ENCODE results near the gene VSIG8.

Gene VSIG8

DNA sequence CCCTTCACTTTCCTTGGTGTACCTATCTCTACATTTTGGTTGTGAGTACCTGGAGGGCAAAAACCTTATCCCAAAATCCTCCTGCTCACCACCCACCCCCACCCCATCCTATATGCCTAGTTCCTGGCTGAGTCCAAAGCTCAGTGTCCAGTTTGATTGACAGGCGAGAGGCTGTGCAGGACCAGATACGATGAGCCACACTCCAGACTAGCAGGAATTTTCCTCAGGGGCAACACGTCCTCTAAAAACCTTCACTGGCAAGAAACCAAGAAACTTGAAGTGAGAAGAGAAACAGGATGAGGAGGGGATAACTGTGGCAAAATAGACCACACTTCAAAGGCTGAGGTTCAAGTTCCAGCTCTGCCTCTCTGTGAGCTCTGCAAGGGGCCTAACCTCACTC is 36.9 kb downstream of the VSIG8 start:
- no peak overlapping the region for H3K4me3 ChIP-seq (ENCODE audit: low read depth, low read length)
- H3K9ac ChIP-seq (ENCODE audit: low read depth, low read length): no peak overlapping the region
- H3K27me3 ChIP-seq (ENCODE audit: control insufficient read depth, insufficient read depth, low read length): peaks cover 7% of the 10 kb centered on the region
- no peaks in the 10 kb centered on the region for H3K9me3 ChIP-seq (ENCODE audit: control insufficient read depth, insufficient read depth, low read length)
- H3K4me1 ChIP-seq (ENCODE audit: control insufficient read depth, insufficient read depth, low read length): no peaks in the 10 kb centered on the region
- no peaks in the 10 kb centered on the region for H3K36me3 ChIP-seq (ENCODE audit: control insufficient read depth, insufficient read depth, low read length)

- H3K9me3 ChIP-seq (ENCODE audit: control insufficient read depth, insufficient read depth, low read length): no peaks in the 10 kb centered on the region
- no peaks in the 10 kb centered on the region for H3K36me3 ChIP-seq (ENCODE audit: control insufficient read depth, insufficient read depth, low read length)
- H3K27me3 ChIP-seq (ENCODE audit: control insufficient read depth, insufficient read depth, low read length): peaks cover 7% of the 10 kb centered on the region
- H3K4me3 ChIP-seq (ENCODE audit: low read depth, low read length): no peak overlapping the region
- H3K9ac ChIP-seq (ENCODE audit: low read depth, low read length): no peak overlapping the region
- H3K4me1 ChIP-seq (ENCODE audit: control insufficient read depth, insufficient read depth, low read length): no peaks in the 10 kb centered on the region
Observed at GRCh38 chr1:159823406-159823805, 39.1 kb downstream of the VSIG8 start.

DNA sequence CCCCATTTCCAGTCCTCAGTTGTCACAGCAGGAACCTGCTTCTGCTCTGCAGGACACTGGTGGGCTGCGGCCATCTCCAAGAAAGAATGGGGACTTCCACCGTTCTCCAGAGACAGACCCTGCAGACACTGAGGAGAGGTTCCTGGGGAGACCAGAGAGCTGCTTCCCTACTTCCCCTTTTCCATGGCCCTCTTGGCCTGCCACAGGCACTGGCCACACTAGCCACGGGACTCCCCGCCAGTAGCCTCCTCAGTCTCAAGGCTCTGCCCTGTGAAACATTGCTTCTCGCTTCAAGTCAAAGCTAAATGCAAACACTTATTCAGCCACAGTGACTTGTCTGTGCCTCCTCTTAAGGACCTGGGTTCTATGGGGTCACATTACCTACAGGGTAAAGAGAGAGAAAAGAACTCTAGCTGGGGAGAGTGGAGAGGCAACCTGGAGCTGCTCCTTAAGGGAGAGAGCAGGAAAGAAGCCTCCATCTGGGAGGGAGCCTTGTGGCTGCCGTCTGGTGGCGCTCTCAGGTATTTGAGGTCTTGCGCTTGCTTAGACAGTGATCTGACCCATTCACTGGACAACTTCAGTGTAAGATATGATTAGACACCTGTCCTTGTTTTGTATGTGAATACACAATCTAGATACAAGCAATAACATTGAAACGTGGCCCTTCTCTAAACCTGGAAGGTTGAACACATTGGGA is 41.1 kb downstream of the VSIG8 start:
- no peak overlapping the region for H3K4me3 ChIP-seq (ENCODE audit: low read depth, low read length)
- H3K4me1 ChIP-seq (ENCODE audit: control insufficient read depth, insufficient read depth, low read length): no peaks in the 10 kb centered on the region
- no peaks in the 10 kb centered on the region for H3K36me3 ChIP-seq (ENCODE audit: control insufficient read depth, insufficient read depth, low read length)
- no peak overlapping the region for H3K9ac ChIP-seq (ENCODE audit: low read depth, low read length)
- peaks cover 7% of the 10 kb centered on the region for H3K27me3 ChIP-seq (ENCODE audit: control insufficient read depth, insufficient read depth, low read length)
- no peaks in the 10 kb centered on the region for H3K9me3 ChIP-seq (ENCODE audit: control insufficient read depth, insufficient read depth, low read length)

- H3K4me1 ChIP-seq (ENCODE audit: control insufficient read depth, insufficient read depth, low read length): no peaks in the 10 kb centered on the region
- no peaks in the 10 kb centered on the region for H3K9me3 ChIP-seq (ENCODE audit: control insufficient read depth, insufficient read depth, low read length)
- no peaks in the 10 kb centered on the region for H3K36me3 ChIP-seq (ENCODE audit: control insufficient read depth, insufficient read depth, low read length)
- no peak overlapping the region for H3K9ac ChIP-seq (ENCODE audit: low read depth, low read length)
- H3K27me3 ChIP-seq (ENCODE audit: control insufficient read depth, insufficient read depth, low read length): peaks cover 3% of the 10 kb centered on the region
- no peak overlapping the region for H3K4me3 ChIP-seq (ENCODE audit: low read depth, low read length)
Observed at GRCh38 chr1:159817276-159818041, 45.0 kb downstream of the VSIG8 start.

DNA sequence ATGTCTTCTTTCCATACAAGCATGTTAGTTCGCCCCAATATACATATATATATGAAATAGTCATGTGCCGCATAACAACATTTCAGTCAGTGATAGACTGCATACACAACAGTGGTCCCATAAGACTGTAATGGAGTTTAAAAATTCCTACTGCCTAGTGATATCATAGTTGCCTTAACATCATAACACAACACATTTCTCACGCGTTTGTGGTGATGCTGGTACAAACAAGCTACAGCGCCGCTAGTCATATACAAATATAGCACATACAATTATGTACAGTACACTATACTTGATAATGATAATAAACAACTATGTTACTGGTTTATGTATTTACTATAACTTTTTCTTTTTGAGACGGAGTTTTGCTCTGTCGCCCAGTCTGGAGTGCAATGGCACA is 46.5 kb downstream of the VSIG8 start:
- no peaks in the 10 kb centered on the region for H3K4me1 ChIP-seq (ENCODE audit: control insufficient read depth, insufficient read depth, low read length)
- no peaks in the 10 kb centered on the region for H3K36me3 ChIP-seq (ENCODE audit: control insufficient read depth, insufficient read depth, low read length)
- H3K9ac ChIP-seq (ENCODE audit: low read depth, low read length): no peak overlapping the region
- H3K9me3 ChIP-seq (ENCODE audit: control insufficient read depth, insufficient read depth, low read length): no peaks in the 10 kb centered on the region
- H3K4me3 ChIP-seq (ENCODE audit: low read depth, low read length): no peak overlapping the region
- H3K27me3 ChIP-seq (ENCODE audit: control insufficient read depth, insufficient read depth, low read length): peaks cover 6% of the 10 kb centered on the region

- Histone ChIP-seq H3K27me3 (ENCODE audit: control insufficient read depth, insufficient read depth, low read length) (no peaks in the 10 kb centered on the region), H3K36me3 (ENCODE audit: control insufficient read depth, insufficient read depth, low read length) (no peaks in the 10 kb centered on the region), H3K4me3 (ENCODE audit: low read depth, low read length) (no peak overlapping the region), H3K9me3 (ENCODE audit: control insufficient read depth, insufficient read depth, low read length) (no peaks in the 10 kb centered on the region), H3K4me1 (ENCODE audit: control insufficient read depth, insufficient read depth, low read length) (no peaks in the 10 kb centered on the region), H3K9ac (ENCODE audit: low read depth, low read length) (no peak overlapping the region)
Observed at GRCh38 chr1:159804924-159805323, 57.5 kb downstream of the VSIG8 start.

All from iPS-15b (cell line).